Measurements from ENCODE around the gene CYS1.

CYS1 gene

DNA sequence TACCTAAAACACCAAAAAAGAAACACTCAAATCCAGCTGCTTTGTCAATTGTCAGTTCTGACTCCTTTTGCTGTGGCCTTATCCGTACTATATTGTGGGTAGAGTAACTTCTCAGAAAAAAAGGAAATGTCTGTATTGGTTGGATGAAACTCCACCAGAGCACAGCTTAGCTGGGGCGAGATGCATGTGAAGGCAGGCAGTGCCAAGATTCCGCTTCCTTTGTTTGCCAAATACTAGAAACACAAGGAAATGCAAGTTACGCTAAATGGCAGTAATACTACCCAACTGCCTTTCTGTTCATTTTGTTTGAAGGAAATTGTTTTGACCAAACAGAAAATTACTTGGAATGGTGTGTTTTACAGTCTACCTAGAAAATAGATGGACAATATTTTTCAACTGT lies 26.9 kb downstream of the CYS1 start:
- in situ Hi-C loops (cut with HindIII; ENCODE audit: low sequenced_read_pairs), result no loop called here

DNA sequence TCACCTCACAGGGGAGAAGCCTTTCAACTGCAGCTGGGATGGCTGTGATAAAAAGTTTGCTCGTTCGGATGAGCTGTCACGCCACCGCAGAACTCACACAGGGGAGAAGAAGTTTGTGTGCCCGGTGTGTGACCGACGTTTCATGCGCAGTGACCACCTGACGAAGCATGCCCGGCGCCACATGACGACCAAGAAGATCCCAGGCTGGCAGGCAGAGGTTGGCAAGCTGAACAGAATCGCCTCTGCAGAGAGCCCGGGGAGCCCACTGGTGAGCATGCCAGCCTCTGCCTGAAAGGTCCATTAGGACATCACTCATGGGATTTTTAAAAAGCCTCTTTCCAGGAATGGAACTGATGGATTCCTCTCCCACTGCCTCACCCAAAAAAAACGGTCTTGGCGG lies 28.0 kb downstream of the CYS1 start:
- in situ Hi-C loops (cut with HindIII; ENCODE audit: low sequenced_read_pairs), result no loop called here

DNA sequence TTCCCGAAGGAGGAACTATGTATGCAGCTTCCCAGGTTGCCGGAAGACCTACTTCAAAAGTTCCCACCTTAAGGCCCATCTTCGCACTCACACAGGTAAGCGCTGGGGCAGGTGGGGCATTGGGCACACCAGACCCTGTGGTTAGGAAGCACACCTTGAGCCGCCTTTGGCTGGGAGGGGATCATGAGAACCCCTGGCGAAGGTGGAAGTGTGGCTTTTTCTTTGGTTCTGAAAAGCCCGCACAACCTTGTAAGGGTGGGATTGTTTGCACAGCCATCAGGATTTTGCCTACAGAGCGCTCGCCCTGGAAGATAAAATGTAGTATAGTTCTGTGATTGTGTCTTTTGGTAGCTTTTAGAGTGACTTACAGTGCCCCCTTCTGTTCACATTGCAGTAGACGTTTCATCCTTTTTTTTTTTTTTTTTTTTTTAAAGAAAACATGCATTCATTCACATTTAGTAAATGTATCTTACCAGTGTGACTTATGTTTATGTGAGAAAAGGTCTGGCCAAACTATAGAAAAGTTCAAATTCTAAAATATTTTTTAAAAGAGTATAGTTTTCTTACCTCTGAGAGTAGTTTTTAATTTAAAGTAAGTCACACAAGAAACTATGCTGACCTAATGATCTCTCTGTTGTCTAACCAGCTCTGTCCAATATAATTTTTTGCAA lies 31.6 kb downstream of the CYS1 start:
- in situ Hi-C loops (cut with HindIII; ENCODE audit: low sequenced_read_pairs), result no loop called here

- in situ Hi-C loops (cut with HindIII; ENCODE audit: low sequenced_read_pairs), result no loop called here
Measured at GRCh38 chr2:10047616-10048500, 32.4 kb downstream of the CYS1 start.

- in situ Hi-C loops (cut with HindIII; ENCODE audit: low sequenced_read_pairs), result no loop called here
Measured at GRCh38 chr2:10046931-10047330, 33.3 kb downstream of the CYS1 start.

GRCh38 chr2:10045561-10046355 lies 34.5 kb downstream of the CYS1 start:
- in situ Hi-C loops (cut with HindIII; ENCODE audit: low sequenced_read_pairs), result no loop called here

- in situ Hi-C loops (cut with HindIII; ENCODE audit: low sequenced_read_pairs), result no loop called here
Measured at GRCh38 chr2:10043906-10044601, 36.2 kb downstream of the CYS1 start.

DNA sequence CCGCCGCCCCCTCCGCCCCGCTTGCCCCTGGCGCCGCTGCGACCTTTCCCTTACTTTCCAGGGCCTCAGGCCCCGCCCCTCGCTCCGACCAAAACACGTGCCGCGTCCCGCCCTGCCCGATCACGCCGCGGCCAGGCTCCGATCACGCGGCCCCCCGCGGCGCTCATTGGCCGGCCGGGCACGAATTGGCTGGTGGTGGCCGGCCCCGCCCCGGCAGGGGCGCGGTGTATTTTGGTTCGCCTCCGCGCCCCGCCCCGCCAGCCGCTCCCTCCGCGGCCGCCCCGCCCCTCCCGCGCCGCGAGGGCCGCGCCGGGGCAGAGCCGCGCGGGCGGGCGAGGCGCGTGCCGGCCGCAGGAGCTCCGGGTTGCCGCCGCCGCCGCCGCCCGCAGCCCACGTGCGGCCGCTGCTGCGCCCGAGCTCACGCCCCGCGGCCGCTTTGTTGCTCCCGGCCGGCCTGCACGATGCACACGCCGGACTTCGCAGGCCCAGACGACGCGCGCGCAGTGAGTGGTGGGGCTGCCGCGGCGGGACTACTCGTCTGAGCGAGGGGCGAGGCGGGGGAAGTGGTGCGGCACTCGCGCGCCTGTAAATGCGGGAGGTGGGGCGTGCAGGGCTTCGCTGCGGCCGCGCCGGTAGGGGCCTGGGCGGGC lies 36.8 kb downstream of the CYS1 start, which contains the start of gene KLF11:
TSS of gene KLF11 (plus strand) at position 295 of the 650 bp plus-strand sequence. CDS start at position 462, 167 bp downstream.
- in situ Hi-C loops (cut with HindIII; ENCODE audit: low sequenced_read_pairs), result no loop called here

DNA sequence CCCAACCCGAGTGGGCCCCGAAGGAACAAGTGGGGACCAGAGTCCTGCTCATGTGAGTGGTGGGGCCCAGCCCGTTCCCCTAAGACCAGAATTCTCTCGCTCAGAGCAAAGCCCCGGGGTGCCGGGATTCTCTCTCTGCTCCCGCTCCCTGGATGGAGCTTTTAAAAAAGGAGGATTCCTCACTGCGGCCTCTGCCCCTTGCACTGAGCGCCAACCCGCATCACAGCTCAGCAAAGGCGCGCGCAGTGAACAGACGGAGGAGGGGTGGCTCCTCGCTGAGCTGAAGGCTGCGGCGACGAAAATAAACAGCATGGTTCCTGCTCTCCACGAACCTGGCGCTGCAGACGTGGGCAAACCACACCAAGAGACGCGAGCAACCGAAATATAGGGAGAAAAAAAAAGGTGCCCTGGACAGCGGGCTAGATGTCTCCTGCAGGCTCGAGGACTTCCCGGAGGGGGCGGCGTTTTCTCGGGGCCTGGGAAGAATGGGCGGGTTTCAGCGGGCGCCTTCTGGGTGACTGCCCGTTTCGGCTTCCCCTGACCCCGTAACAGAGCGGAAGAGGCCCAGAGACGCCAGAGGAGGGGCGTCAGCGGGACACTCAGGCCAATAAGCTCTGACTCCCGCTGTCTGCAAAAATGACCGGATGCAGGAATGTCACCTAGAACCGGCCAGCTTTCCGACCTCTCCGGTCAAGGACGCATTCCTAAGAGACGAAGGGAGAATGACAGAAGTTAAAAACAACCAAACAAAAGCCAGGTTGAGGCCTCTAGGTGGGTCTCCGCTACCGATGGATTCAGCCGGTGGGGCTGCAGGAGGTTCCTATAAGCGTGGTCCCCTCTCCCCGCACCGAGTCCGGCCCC lies 37.7 kb downstream of the CYS1 start:
- in situ Hi-C loops (cut with HindIII; ENCODE audit: low sequenced_read_pairs), result no loop called here

DNA sequence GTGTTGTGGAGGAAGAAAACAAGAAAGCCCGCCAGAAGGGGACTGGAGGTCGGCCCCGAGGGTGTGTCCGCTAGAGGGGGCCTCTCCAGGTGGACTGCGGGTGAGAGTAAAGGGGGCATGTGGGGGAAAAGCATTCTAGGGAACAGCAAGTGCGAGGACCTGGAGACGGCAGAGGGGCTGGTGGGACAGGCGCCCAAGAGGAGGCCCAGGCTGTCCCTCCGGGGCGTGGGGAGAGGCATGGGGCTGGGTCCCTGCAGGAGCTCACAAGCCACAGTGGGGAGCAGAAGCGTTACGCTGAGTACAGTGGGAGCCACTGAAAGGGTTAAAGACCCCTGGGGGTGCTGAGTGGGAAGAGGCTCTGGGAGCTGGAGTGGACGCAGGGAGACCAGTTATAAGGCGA lies 38.5 kb downstream of the CYS1 start:
- in situ Hi-C loops (cut with HindIII; ENCODE audit: low sequenced_read_pairs), result no loop called here

DNA sequence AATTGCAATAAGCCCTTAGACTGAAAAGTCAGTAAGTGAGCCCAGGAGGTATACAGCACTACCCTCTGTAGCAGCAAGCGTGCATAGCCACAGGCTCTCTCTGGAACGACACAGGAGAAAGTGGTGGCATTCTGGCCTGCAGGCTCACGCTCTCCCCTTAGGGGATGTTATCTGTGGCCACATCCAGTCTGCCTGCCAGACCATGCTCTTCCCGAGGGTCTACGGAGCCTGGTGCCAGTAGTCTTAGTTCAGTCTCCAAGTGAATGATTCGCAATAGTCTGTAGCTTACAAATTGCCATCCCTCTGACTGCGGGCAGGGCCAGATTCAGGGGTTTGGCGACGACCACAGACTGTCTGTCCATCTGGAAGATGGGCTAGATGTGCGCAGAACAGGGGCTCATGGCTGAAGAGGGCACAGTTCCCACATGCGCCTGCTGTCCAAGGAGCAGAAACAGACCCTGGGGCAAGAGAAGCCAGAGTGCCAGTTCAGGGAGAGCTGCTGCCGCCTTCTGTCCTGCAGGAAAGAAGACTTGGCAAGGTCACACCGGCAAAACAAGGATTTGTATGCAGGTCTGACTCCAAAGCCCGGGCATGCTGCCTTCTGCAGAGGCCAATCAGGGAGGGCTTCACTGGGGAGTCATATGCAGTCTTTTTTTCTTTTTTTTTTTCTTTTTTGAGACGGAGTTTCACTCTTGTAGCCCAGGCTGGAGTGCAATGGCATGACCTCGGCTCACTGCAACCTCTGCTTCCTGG lies 40.4 kb downstream of the CYS1 start:
- in situ Hi-C loops (cut with HindIII; ENCODE audit: low sequenced_read_pairs), result no loop called here

GRCh38 chr2:10038716-10039115 lies 41.5 kb downstream of the CYS1 start:
- in situ Hi-C loops (cut with HindIII; ENCODE audit: low sequenced_read_pairs), result no loop called here

DNA sequence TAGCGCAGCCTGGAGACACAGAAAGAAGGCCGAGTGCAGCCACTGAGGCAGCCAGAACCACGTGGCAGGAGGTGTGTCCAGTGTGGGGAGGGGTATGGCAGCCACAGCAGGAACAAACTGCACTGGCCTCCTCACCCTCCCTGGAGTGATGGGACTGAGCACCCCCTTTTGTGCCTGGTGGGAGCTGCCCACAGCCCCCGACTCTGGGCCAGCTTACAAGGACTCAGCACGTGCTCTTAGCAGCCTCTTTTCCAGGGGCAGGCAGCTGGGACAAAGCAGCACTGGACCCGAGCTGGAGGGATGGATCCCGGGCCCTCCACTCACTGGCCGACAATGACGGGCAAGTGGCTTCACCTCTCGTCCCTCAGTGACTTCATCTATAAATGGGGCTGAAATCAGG lies 42.1 kb downstream of the CYS1 start:
- in situ Hi-C loops (cut with HindIII; ENCODE audit: low sequenced_read_pairs), result no loop called here

GRCh38 chr2:10036095-10036884 lies 43.9 kb downstream of the CYS1 start:
- in situ Hi-C loops (cut with HindIII; ENCODE audit: low sequenced_read_pairs), result no loop called here

DNA sequence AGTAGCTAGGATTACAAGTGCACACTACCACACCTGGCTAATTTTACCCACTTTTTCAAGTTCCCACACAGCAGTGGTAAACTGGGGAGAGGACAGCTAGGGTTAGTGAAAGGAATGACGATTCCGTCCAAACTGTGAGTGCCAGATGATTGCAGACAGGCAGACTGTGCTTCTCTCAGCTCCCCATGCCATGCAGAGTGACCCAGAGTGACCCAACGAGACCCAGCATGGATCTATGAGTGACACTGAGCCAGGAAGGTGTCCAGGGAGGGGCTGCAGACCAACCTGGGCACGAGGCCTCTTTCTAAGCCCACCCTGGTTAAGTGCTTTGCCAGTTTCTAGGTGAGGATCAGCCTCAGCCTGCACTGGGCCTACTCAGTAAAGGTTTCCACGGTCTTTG lies 44.6 kb downstream of the CYS1 start:
- in situ Hi-C loops (cut with HindIII; ENCODE audit: low sequenced_read_pairs), result no loop called here

DNA sequence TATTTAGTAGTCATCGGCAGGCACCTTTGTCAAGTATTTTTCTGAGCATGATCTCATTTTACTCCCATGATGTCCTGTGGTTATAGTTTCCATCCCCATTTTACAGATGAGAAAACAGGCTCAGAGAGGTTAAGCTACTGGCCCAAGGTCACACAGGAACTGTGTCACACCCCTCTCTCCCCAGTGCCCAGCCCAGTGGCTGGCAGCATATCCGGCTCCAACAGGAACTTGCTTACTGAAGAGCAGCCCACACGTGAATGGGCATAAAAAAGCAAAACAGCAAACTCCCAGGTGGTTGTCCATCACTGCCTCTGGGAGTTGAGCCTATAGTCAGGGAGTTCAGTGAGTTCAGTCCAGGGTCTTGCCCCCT lies 45.2 kb downstream of the CYS1 start:
- in situ Hi-C loops (cut with HindIII; ENCODE audit: low sequenced_read_pairs), result no loop called here

- in situ Hi-C loops (cut with HindIII; ENCODE audit: low sequenced_read_pairs), result no loop called here
Measured at GRCh38 chr2:10034333-10035052, 45.7 kb downstream of the CYS1 start.
